ENCODE measurements around the gene PHETA1.

The PHETA1 gene

GRCh38 chr12:111312016-111312415 lies 56.9 kb downstream of the PHETA1 start:
- TF ChIP-seq GATA2 (IDR thresholded peaks at IDR 0.05; ENCODE audit: low read depth, low read length) (no peak), GATA3 (IDR thresholded peaks at IDR 0.05; ENCODE audit: low read depth, low read length) (no peak)

DNA sequence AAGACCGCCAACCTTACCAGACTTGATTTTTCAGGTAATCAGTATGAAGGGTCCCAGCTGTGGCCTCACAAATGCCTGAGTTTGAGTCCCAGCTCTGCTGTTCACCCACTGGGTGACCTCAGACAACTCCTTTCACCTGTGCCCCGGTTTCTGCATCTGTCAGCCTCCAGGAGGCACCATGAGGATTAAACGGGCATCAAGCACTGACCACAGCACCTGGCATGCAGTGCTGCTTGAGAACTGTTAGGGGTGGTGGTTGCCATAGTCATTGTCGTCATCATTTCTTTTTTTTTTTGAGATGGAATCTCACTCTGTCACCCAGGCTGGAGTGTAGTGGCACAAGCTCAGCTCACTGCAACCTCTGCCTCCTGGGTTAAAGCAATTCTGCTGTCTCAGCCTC lies 57.9 kb downstream of the PHETA1 start:
- TF ChIP-seq GATA3 (IDR thresholded peaks at IDR 0.05; ENCODE audit: low read depth, low read length): no peak
- no peak for TF ChIP-seq GATA2 (IDR thresholded peaks at IDR 0.05; ENCODE audit: low read depth, low read length)

All from SH-SY5Y (cell line).